ENCODE measurements around the gene CARS2.

DNA sequence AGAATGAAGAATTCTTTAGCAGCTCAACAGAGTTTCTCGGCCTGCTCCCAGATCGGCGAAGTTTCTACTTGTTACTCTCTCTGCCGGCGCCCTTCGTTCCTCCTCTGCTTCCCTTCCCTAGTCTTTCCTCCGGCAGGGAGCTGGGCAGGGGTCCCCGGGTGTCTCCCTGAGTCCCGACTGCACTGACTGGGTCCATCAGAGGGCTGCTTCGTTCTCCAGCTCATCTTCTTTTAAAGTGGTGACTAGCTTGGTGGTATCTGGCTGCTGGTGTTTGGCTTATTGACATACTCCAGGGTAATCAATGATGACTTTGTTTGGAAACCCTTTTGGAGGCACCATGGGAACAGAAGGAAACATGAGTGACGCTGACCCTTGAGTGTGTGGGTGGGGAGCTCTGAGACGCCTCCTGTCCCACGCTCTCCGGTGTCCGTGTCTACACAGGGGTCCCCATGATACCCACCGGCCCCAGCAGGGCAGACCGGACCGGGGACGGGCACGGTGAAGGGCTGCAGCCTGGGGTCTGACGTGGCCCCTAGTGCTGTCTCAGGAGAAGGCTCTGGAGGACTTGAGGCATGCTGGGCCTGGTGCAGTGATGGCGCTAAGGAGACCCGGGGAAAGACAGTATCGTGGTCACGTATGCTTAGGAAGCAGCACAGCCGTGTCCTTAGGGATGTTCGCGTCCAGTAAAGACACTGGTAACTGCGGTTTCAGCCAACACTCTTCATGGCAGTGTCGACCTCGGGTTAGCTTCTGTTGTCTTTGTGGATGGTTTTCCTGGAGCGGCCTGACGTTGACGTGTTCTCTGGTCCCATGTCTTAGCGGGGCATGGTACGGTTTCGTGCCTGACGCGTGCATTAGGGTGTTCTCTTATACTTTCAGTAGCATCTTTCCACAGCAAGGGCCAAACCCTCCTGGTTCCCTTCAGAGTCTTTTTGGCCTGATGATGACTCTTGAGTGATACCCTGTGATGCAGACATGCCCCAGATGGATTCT lies 66.8 kb downstream of the CARS2 start:
- TF ChIP-seq, protein P1, sequence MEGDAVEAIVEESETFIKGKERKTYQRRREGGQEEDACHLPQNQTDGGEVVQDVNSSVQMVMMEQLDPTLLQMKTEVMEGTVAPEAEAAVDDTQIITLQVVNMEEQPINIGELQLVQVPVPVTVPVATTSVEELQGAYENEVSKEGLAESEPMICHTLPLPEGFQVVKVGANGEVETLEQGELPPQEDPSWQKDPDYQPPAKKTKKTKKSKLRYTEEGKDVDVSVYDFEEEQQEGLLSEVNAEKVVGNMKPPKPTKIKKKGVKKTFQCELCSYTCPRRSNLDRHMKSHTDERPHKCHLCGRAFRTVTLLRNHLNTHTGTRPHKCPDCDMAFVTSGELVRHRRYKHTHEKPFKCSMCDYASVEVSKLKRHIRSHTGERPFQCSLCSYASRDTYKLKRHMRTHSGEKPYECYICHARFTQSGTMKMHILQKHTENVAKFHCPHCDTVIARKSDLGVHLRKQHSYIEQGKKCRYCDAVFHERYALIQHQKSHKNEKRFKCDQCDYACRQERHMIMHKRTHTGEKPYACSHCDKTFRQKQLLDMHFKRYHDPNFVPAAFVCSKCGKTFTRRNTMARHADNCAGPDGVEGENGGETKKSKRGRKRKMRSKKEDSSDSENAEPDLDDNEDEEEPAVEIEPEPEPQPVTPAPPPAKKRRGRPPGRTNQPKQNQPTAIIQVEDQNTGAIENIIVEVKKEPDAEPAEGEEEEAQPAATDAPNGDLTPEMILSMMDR (IDR thresholded peaks at IDR 0.05) = no peak
- no peak for TF ChIP-seq POLR2A (IDR thresholded peaks at IDR 0.05)

All from Peyer's patch (tissue), 4 donors.